Natural killer cell (primary cell): ENCODE data around the gene CCDC47. TPM values are rescaled to one million over a fixed set of nuclear protein-coding genes. Genes with fewer than 3 reads are reported as not detected.
"Not testable (repeated sequence)": the region's sequence is repeated elsewhere in the genome, so short reads cannot be mapped to it uniquely, and the experiment has no call there.

Experiments used
- ATAC-seq, 3 donors: fragments of 150-1000 bp in 2 of 3; fragments of 200-7000 bp in 1 of 3; cut with Tn5 transposase; 1 replicate in 1 of 3; 2 replicates in 2 of 3; pipeline ENCODE4 v1.10.0; 2021; ENCODE audit warnings: mild to moderate bottlenecking in 2 of 3, moderate library complexity in 2 of 3
- DNase-seq, 2 donors: peaks; one replicate each; pipeline versions ENCODE4 v3.0.0 to v3.0.0-alpha.2; 2013 to 2021; ENCODE audit warnings: mixed read lengths in 1 of 2
- H3K27ac ChIP-seq: one replicate; pipeline ENCODE4 v1.5.1; 2013; ENCODE audit warnings: mild to moderate bottlenecking, low read length
- H3K27me3 ChIP-seq: one replicate; pipeline ENCODE4 v1.6.1; 2013; ENCODE audit warnings: low read length; ENCODE audit not compliant: control insufficient read depth, insufficient read depth
- H3K36me3 ChIP-seq: one replicate; pipeline ENCODE4 v1.6.1; 2013; ENCODE audit warnings: low read length; ENCODE audit not compliant: control insufficient read depth, insufficient read depth
- H3K4me1 ChIP-seq: one replicate; pipeline ENCODE4 v1.6.1; 2013; ENCODE audit warnings: low read length; ENCODE audit not compliant: control insufficient read depth, insufficient read depth
- H3K4me3 ChIP-seq: one replicate; pipeline ENCODE4 v1.5.1; 2013; ENCODE audit warnings: low read length
- H3K9me3 ChIP-seq: one replicate; pipeline ENCODE4 v1.6.1; 2013; ENCODE audit warnings: low read length; ENCODE audit not compliant: control insufficient read depth, insufficient read depth
- H3K27ac Mint-ChIP-seq, 2 donors: one replicate each; pipeline ENCODE4 v1.8.0; 2022; ENCODE audit warnings: mild to moderate bottlenecking in 2 of 2, mixed read lengths in 2 of 2, moderate library complexity in 1 of 2
- H3K27me3 Mint-ChIP-seq, 2 donors: one replicate each; pipeline ENCODE4 v1.8.0; 2022; ENCODE audit warnings: low read depth in 2 of 2, mixed read lengths in 2 of 2
- H3K36me3 Mint-ChIP-seq: one replicate; pipeline ENCODE4 v1.8.0; 2022; ENCODE audit warnings: mixed read lengths
- H3K4me1 Mint-ChIP-seq, 2 donors: one replicate each; pipeline ENCODE4 v1.8.0; 2022; ENCODE audit warnings: mixed read lengths in 2 of 2
- H3K4me3 Mint-ChIP-seq: one replicate; pipeline ENCODE4 v1.8.0; 2022; ENCODE audit warnings: mild to moderate bottlenecking, moderate library complexity, mixed read lengths
- H3K9me3 Mint-ChIP-seq, 2 donors: one replicate each; pipeline ENCODE4 v1.8.0; 2022; ENCODE audit warnings: mixed read lengths in 2 of 2
- WGBS: methylation state at CpG from one replicate; pipeline ENCODE4 v1.1.7; 2013; ENCODE audit warnings: missing lambda C conversion rate; ENCODE audit not compliant: insufficient coverage; 5-methylcytosine and 5-hydroxymethylcytosine counted together
- intact Hi-C: fragments of 100-400 bp; cut with micrococcal nuclease; formaldehyde crosslinking; loops from one replicate; pipeline ENCODE4 v1.14.2; 2022
- total RNA-seq, 4 donors: library from RNA; stranded (reverse); fragments of 120-200 nt in 1 of 4; gene quantifications; one replicate each; pipeline versions ENCODE4 v1.2.3 to v1.2.4, GENCODE V29; 2013 to 2022
- TF ChIP-seq, protein P1 (sequence below): fragments of 200-600 bp; IDR thresholded peaks from one replicate; pipeline ENCODE4 v1.8.0; 2022; ENCODE audit warnings: antibody characterized with exemption

Gene CCDC47
- total RNA-seq, 3 donors from 2014 or later (not counting 1 experiment from before 2014, with no cell fraction given): 37.9 to 45.2 (median 41.7) TPM

DNA sequence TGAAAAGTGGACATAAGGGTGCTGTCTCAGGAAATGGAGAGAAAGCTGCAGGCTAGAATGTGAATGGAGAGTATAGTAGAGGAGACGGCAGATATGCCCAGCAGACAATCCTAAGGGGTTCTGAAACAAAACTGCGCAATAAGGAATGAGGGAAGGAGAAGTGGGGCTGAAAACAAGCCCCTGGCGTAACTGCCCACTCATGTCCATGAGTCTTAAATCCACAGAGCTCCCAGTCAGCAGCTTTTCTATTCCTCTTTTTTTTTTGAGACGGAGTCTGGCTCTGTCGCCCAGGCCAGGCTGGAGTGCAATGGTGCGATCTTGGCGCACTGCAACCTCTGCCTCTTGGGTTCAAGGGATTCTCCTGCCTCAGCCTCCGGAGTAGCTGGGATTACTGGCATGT is 37.7 kb downstream of the CCDC47 start:
- Mint-ChIP-seq H3K4me3 (no peak overlapping the region), H3K36me3 (no peaks in the 10 kb centered on the region), H3K27me3 (no peaks in the 10 kb centered on the region), H3K4me1 (peaks cover 12 to 15% of the 10 kb centered on the region in 2 donors), H3K27ac (no peak overlapping the region), H3K9me3 (no peaks in the 10 kb centered on the region)
- no peaks in the 10 kb centered on the region for H3K27me3 ChIP-seq
- TF ChIP-seq, protein P1, sequence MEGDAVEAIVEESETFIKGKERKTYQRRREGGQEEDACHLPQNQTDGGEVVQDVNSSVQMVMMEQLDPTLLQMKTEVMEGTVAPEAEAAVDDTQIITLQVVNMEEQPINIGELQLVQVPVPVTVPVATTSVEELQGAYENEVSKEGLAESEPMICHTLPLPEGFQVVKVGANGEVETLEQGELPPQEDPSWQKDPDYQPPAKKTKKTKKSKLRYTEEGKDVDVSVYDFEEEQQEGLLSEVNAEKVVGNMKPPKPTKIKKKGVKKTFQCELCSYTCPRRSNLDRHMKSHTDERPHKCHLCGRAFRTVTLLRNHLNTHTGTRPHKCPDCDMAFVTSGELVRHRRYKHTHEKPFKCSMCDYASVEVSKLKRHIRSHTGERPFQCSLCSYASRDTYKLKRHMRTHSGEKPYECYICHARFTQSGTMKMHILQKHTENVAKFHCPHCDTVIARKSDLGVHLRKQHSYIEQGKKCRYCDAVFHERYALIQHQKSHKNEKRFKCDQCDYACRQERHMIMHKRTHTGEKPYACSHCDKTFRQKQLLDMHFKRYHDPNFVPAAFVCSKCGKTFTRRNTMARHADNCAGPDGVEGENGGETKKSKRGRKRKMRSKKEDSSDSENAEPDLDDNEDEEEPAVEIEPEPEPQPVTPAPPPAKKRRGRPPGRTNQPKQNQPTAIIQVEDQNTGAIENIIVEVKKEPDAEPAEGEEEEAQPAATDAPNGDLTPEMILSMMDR: no peak
- intact Hi-C loops: no loop called here
- no peak overlapping the region for H3K27ac ChIP-seq
- WGBS: 99% methylated on average over 8 of the region's 8 CpGs
- H3K9me3 ChIP-seq: no peaks in the 10 kb centered on the region
- ATAC-seq (no peak), DNase-seq (no peak)
- peaks cover 7% of the 10 kb centered on the region for H3K4me1 ChIP-seq
- H3K4me3 ChIP-seq: no peak overlapping the region
- H3K36me3 ChIP-seq: peaks cover 3% of the 10 kb centered on the region

DNA sequence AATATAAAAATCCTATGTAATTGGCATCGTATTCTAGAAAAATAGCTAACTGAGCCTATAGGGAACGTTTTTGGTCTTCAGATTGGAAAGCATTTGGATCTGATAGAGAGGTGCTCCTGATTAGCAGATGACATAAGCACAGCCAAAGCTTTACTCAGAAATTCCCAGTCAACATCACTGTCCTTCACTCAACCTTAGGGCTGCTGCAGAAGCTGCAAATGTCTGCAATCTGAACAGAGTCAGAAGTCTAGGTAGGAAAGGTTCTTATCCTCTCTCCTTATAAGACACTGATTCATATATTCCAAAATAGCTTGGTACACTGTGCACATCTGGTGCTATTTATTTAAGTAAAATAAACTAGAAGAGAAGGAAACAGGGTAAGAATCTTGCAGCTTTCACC is 51.0 kb downstream of the CCDC47 start:
- ATAC-seq (no peak), DNase-seq (no peak)
- Mint-ChIP-seq H3K4me1 (peaks cover 5 to 6% of the 10 kb centered on the region in 2 donors), H3K36me3 (no peaks in the 10 kb centered on the region), H3K9me3 (no peaks in the 10 kb centered on the region), H3K27me3 (no peaks in the 10 kb centered on the region), H3K27ac (peak overlapping the region in 1 of 2 donors; percentile 43), H3K4me3 (no peak overlapping the region)
- H3K4me1 ChIP-seq: no peaks in the 10 kb centered on the region
- no peaks in the 10 kb centered on the region for H3K27me3 ChIP-seq
- H3K4me3 ChIP-seq: no peak overlapping the region
- H3K9me3 ChIP-seq: no peaks in the 10 kb centered on the region
- no CpG with 5 or more reads among the region's 2 CpGs for WGBS
- peaks cover 19% of the 10 kb centered on the region for H3K36me3 ChIP-seq
- TF ChIP-seq, protein P1: no peak
- intact Hi-C loops: no loop called here
- no peak overlapping the region for H3K27ac ChIP-seq

DNA sequence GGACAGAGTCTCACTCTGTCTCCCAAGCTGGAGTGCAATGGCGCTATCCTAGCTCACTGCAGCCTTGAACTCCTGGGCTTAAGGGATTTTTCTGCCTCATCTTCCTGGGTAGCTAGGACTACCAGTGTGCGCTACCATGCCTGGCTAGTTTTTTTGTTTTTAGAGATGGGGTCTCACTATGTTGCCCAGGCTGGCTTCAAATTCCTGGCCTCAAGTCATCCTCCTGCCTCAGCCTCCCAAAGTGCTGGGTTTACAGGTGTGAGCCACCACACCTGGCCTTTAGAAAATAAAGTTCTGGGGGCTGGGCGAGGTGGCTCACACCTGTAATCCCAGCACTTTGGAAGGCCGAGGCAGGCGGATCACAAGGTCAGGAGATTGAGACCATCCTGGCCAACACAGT is 53.2 kb downstream of the CCDC47 start:
- H3K9me3 Mint-ChIP-seq, H3K4me1 ChIP-seq, H3K27ac Mint-ChIP-seq, H3K27me3 ChIP-seq, H3K36me3 Mint-ChIP-seq, H3K4me1 Mint-ChIP-seq, ATAC-seq, DNase-seq, H3K4me3 ChIP-seq, H3K9me3 ChIP-seq, intact Hi-C loops, H3K27me3 Mint-ChIP-seq, H3K4me3 Mint-ChIP-seq, H3K27ac ChIP-seq: not testable (repeated sequence)
- H3K36me3 ChIP-seq: peaks cover 16% of the 10 kb centered on the region
- 98% methylated on average over 5 of the region's 5 CpGs for WGBS

DNA sequence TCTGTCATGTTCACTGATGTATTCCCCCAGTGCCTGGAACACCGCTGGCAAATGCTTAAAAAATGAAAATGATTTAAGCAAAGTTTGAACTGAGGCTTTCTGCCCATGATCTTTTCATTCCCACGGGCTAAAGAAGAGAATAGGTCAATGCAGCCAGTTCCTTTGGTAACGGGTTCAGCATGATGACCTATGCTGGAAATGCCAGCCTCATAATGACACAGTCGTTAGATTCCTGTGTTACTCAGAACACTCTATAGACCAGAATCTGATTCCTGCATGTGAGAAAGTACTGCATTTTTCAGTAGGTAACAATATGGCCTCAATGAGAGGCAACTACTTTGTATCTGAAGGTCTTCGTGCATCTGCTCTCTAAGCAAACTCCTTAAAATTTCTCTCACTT is 54.4 kb downstream of the CCDC47 start:
- peaks cover 5 to 6% of the 10 kb centered on the region in 2 donors for H3K4me1 Mint-ChIP-seq
- no peaks in the 10 kb centered on the region for H3K9me3 Mint-ChIP-seq
- H3K4me3 Mint-ChIP-seq: no peak overlapping the region
- Histone ChIP-seq H3K36me3 (peaks cover 15% of the 10 kb centered on the region), H3K27me3 (no peaks in the 10 kb centered on the region), H3K4me3 (no peak overlapping the region), H3K4me1 (no peaks in the 10 kb centered on the region), H3K9me3 (no peaks in the 10 kb centered on the region), H3K27ac (no peak overlapping the region)
- intact Hi-C loops: no loop called here
- TF ChIP-seq, protein P1: no peak
- H3K36me3 Mint-ChIP-seq: no peaks in the 10 kb centered on the region
- H3K27ac Mint-ChIP-seq: peak overlapping the region in 1 of 2 donors; percentile 10
- whole genome bisulfite sequencing: 98% methylated on average over 5 of the region's 5 CpGs
- DNase-seq: no peak
- ATAC-seq: no peak
- H3K27me3 Mint-ChIP-seq: no peaks in the 10 kb centered on the region
